Mucosa of descending colon (tissue), 3 donors: ENCODE measurements around the gene CSTB. TPM values are rescaled to one million over a fixed set of nuclear protein-coding genes. Genes with fewer than 3 reads are reported as not detected.

Source experiments
- ATAC-seq: fragments of 200-7000 bp; cut with Tn5 transposase; one replicate; pipeline ENCODE4 v1.9.1; 2020; ENCODE audit warnings: mild to moderate bottlenecking, moderate library complexity
- DNase-seq, 3 donors: peaks; one replicate each; pipeline ENCODE4 v3.0.0-alpha.2; 2020
- H3K36me3 ChIP-seq: fragments of 200-600 bp; one replicate; pipeline ENCODE4 v1.8.0; 2021; ENCODE audit warnings: low read depth, mild to moderate bottlenecking
- H3K4me1 ChIP-seq: fragments of 200-600 bp; one replicate; pipeline ENCODE4 v1.8.0; 2021; ENCODE audit warnings: low read depth, mild to moderate bottlenecking
- H3K4me3 ChIP-seq: fragments of 200-600 bp; one replicate; pipeline ENCODE4 v1.8.0; 2021; ENCODE audit warnings: mild to moderate bottlenecking
- H3K9me3 ChIP-seq: fragments of 200-600 bp; one replicate; pipeline ENCODE4 v1.8.0; 2021; ENCODE audit warnings: mild to moderate bottlenecking
- intact Hi-C, 2 donors: fragments of 100-400 bp; cut with DNase I in 1 of 2; cut with micrococcal nuclease in 1 of 2; formaldehyde crosslinking; loops; one replicate each; pipeline versions ENCODE4 v1.11.0 to v1.11.1; 2022; cut with DNase I, micrococcal nuclease
- total RNA-seq, 3 donors: library from RNA; stranded (reverse); fragmentation: NEBNext Ultra II Directional in 2 of 3; extraction: Animal tissue kit (Norgen Biotek cat#: 25700) in 2 of 3; gene quantifications; one replicate each; pipeline versions ENCODE4 v1.2.1 to v1.2.4, GENCODE V29; 2021 to 2023
- TF ChIP-seq, protein P1 (sequence below): fragments of 200-600 bp; IDR thresholded peaks from one replicate; pipeline ENCODE4 v1.8.0; 2022; ENCODE audit warnings: antibody characterized with exemption, mild to moderate bottlenecking
- donor health status: DM: no; HTN: no; CAD: no; lungs with moderate emphysema.
- donor health status: DM: no; HTN: no; CAD: no.
- donor health status: DM: no; HTN: yes; CAD: no.

The CSTB gene
- total RNA-seq, 3 donors from 2014 or later: 36.2 to 64.5 (median 56.8) TPM

DNA sequence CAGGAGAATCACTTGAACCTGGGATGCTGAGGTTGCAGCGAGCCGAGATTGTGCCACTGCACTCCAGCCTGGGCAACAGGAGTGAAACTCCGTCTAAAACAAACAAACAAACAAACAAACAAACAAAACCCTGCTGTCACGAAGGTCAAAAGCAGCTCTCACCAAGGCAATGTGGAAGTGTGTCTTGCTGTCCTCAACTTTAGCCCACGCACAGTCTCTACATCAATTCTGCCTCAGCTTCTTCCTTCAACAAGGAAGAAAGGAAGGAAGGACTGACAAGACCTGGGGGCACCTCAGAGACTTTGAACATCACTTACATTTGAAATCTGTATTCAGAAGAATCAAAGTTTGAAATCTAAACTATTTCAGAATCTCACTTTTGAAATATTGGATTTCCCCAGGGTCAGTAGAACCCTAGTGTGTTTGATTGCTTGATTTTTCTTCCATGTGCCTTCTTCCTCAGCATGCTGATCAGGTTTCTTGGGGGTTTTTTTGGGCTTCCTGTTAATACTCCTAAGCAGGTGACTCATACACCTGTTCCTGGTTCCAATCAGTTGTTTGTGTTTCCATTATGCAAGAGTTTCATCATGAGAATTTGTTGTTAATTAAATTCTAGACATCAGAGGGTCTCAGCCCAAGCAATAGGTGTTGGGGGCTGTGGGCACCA is 6.5 kb upstream of the CSTB start:
- Histone ChIP-seq H3K4me1 (peaks cover 3% of the 10 kb centered on the region), H3K4me3 (no peak overlapping the region), H3K9me3 (no peaks in the 10 kb centered on the region), H3K36me3 (no peaks in the 10 kb centered on the region)
- intact Hi-C loops: no loop called here
- DNase-seq (no peak), ATAC-seq (no peak)
- TF ChIP-seq, protein P1, sequence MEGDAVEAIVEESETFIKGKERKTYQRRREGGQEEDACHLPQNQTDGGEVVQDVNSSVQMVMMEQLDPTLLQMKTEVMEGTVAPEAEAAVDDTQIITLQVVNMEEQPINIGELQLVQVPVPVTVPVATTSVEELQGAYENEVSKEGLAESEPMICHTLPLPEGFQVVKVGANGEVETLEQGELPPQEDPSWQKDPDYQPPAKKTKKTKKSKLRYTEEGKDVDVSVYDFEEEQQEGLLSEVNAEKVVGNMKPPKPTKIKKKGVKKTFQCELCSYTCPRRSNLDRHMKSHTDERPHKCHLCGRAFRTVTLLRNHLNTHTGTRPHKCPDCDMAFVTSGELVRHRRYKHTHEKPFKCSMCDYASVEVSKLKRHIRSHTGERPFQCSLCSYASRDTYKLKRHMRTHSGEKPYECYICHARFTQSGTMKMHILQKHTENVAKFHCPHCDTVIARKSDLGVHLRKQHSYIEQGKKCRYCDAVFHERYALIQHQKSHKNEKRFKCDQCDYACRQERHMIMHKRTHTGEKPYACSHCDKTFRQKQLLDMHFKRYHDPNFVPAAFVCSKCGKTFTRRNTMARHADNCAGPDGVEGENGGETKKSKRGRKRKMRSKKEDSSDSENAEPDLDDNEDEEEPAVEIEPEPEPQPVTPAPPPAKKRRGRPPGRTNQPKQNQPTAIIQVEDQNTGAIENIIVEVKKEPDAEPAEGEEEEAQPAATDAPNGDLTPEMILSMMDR: no peak

DNA sequence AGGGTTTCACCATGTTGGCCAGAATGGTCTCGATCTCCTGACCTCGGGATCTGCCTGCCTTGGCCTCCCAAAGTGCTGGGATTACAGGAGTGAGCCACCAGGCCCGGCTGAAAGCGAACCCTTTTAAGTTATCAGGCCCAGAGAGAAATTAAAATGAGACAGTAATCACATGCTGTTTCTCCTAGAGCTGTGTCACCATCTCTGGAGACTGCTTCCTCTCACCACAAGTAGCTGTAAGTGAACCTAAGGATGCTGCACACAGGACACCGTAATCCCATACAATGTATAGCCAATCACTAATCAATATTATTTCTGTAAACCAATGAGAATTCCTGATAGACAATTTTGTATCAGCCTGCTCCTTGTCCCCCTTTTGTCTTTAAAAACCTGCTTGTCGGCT is 5.7 kb upstream of the CSTB start:
- no peaks in the 10 kb centered on the region for H3K36me3 ChIP-seq
- no peak for DNase-seq
- H3K4me3 ChIP-seq: no peak overlapping the region
- ATAC-seq: no peak
- intact Hi-C loops: no loop called here
- H3K4me1 ChIP-seq: peaks cover 3% of the 10 kb centered on the region
- H3K9me3 ChIP-seq: no peaks in the 10 kb centered on the region
- TF ChIP-seq, protein P1: no peak

DNA sequence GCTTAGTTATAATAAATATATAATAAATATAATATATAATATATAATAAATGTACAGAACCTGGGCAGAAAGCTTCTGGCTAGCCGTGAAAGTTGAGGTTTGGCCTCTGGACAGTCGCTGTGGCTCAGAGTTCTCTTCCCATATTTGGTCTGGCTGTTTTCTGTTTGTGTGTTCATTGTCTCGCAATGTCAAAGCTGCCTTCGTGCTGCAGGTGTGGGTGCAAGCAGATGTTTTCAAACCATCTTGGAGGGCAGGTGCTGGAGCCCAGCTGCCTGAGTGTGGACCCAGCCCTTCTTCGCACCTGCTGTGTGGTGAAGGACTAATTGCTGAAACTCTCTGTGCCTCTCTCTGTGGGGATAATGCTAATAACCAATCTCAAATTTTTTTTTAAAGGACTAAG is 3.6 kb upstream of the CSTB start:
- peaks cover 11% of the 10 kb centered on the region for H3K4me1 ChIP-seq
- no peak overlapping the region for H3K4me3 ChIP-seq
- TF ChIP-seq, protein P1: no peak
- no peak for DNase-seq
- ATAC-seq: no peak
- no peaks in the 10 kb centered on the region for H3K9me3 ChIP-seq
- intact Hi-C loops: no loop called here
- no peaks in the 10 kb centered on the region for H3K36me3 ChIP-seq

DNA sequence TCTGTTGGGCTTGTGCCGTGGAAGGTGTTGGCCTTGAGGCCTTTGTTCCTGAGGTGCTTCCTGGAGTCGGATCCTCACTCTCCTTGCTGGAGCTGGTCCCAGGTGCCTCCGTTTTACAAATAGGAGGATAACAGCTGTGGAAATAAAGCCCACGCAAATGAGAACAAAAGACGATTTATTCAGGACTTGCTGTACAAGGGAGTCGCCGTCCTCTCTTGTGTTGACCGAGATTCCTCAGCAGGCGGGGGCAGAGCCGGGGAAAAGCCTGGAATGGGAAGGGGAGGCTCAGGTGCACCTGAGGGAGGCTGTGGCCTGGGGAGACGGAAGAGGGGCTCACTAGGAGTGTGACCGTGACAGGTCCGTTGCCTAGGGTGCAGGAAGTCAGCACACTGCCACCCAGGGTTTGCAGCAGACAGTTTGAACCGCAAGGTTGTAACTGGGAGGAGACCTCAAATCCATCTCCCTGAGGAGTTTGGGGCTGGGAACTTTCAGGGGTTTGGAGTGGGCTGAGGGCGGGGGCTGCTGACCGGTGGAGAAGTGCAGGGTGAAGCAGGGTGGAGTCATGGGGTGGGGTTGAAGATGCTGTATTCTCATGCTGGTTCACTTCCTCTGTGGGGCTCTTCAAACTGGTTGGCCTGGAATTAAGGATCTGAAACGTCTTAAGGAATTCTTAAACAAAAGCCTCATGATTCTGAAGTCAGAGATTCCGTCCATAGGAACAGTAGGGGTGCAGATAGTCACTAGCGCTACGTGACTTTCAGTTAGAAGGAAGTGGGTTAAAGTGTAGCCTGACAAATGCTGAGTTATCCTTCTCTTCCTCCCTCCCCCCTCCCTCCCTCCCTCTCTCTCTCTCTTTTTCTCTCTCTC is 2.6 kb upstream of the CSTB start:
- TF ChIP-seq, protein P1: no peak

GRCh38 chr21:43777953-43778352 is 1.8 kb upstream of the CSTB start:
- ATAC-seq: no peak
- TF ChIP-seq, protein P1: no peak
- intact Hi-C loops: no loop called here

More for the DNA sequence above, 2.6 kb upstream of the CSTB start:
- H3K4me3 ChIP-seq: no peak overlapping the region
- DNase-seq (peak in 1 of 3 donors; percentile 42), ATAC-seq (peak; percentile 4)
- H3K4me1 ChIP-seq: peaks cover 15% of the 10 kb centered on the region
- H3K36me3 ChIP-seq: no peaks in the 10 kb centered on the region
- no peaks in the 10 kb centered on the region for H3K9me3 ChIP-seq
- intact Hi-C loops: no loop called here

More at GRCh38 chr21:43777953-43778352, 1.8 kb upstream of the CSTB start:
- no peaks in the 10 kb centered on the region for H3K9me3 ChIP-seq
- DNase-seq: no peak
- H3K36me3 ChIP-seq: no peaks in the 10 kb centered on the region
- no peak overlapping the region for H3K4me3 ChIP-seq
- peaks cover 15% of the 10 kb centered on the region for H3K4me1 ChIP-seq
